Breast epithelium (tissue), 4 donors: ENCODE data around the gene BRICD5. TPM values are rescaled to one million over a fixed set of nuclear protein-coding genes. Genes with fewer than 3 reads are reported as not detected.

Experiments
- DNase-seq, 2 donors: peaks; one replicate each; pipeline ENCODE4 v3.0.0-alpha.2; 2019; ENCODE audit warnings: low spot score in 2 of 2
- H3K27ac ChIP-seq, 2 donors: fragments of 200-600 bp; sonication (generic) in 1 of 2; one replicate each; pipeline ENCODE4 v1.5.1; 2016 to 2019; ENCODE audit warnings: mild to moderate bottlenecking in 1 of 2
- H3K27me3 ChIP-seq, 2 donors: fragments of 200-600 bp; sonication (generic) in 1 of 2; one replicate each; pipeline versions ENCODE4 v1.5.1 to v1.6.0; 2017 to 2019; ENCODE audit warnings: control low read depth in 1 of 2, mild to moderate bottlenecking in 1 of 2
- H3K36me3 ChIP-seq: fragments of 200-600 bp; one replicate; pipeline ENCODE4 v1.5.1; 2019
- H3K4me1 ChIP-seq, 2 donors: fragments of 200-600 bp; sonication (generic); one replicate each; pipeline ENCODE4 v1.5.1; 2016 to 2019; ENCODE audit warnings: control low read depth in 1 of 2
- H3K4me3 ChIP-seq, 3 donors: fragments of 200-600 bp; sonication (generic); 1 replicate in 2 of 3; 2 replicates in 1 of 3; pipeline ENCODE4 v1.5.1; 2016 to 2019; ENCODE audit warnings: mild to moderate bottlenecking in 3 of 3, moderate library complexity in 2 of 3
- H3K9me3 ChIP-seq, 2 donors: fragments of 200-600 bp; sonication (generic) in 1 of 2; one replicate each; pipeline ENCODE4 v1.5.1; 2016 to 2019; ENCODE audit warnings: control low read depth in 1 of 2
- POLR2A ChIP-seq: fragments of 450-650 bp; IDR thresholded peaks from one replicate; pipeline ENCODE4 v1.6.1; 2016; ENCODE audit warnings: antibody characterized with exemption, mild to moderate bottlenecking, moderate library complexity
- POLR2AphosphoS5 ChIP-seq, 3 donors: sonication (generic); formaldehyde crosslinking; IDR thresholded peaks; one replicate each; pipeline ENCODE4 v1.6.1; 2017; ENCODE audit warnings: antibody characterized with exemption in 3 of 3
- intact Hi-C: fragments of 100-400 bp; cut with DNase I; formaldehyde crosslinking; loops from one replicate; pipeline ENCODE4 v1.15.1; 2023; ENCODE audit warnings: low total_unique reads
- total RNA-seq, 3 donors: library from RNA; depleted of rRNA; stranded (reverse); fragments of >200 nt; gene quantifications; one replicate each; pipeline ENCODE4 v1.1.0, GENCODE V29; 2016
- TF ChIP-seq, protein P1 (sequence below), 3 donors: fragments of 450-650 bp; IDR thresholded peaks; one replicate each; pipeline ENCODE4 v1.5.1; 2016 to 2017; ENCODE audit warnings: antibody characterized with exemption in 3 of 3, mild to moderate bottlenecking in 3 of 3, moderate library complexity in 3 of 3

BRICD5 gene
- total RNA-seq, 3 donors from 2014 or later = 1.4 to 7.5 (median 5.9) TPM

DNA sequence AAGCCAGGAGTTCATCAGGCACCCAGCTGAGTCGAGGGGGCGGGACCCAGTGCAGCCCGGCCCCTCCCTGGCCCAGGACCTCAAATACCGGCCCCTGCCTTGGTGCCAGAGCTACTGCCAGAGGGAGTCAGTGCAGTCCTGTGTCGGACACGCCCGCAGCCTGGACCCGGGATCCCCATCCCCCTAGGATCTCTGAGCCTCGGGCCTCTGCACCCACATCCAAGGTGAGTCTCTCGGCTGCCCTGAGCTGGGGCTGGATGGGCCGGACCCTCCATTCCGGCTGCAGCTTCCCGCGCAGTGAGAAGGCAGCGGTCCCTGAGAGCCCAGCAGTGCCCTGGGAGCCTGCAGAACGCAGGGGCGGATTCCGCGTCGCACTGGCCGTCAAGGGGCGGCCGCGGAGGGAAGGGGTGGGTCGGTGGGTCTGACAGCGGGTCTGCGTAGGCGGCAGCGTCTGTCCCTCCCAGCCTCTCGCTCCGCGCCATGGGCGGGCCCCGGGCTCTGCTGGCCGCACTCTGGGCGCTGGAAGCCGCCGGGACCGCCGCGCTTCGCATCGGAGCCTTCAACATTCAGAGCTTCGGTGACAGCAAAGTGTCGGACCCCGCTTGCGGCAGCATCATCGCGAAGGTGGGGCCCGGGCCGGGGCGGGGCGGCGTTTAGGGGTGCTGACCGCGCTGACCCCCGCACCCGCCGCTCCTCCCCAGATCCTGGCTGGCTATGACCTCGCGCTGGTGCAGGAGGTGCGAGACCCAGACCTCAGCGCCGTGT lies 25.9 kb upstream of the BRICD5 start, which contains the start of gene DNASE1L2:
TSS of gene DNASE1L2 (plus strand) at position 108 of the 765 bp plus-strand sequence. CDS start at position 481, 373 bp downstream.
- Histone ChIP-seq H3K27ac (no peak within 1 kb of the TSS), H3K4me3 (peak within 1 kb of the TSS; percentile 20 to 59 (median 34)), H3K36me3 (peaks cover 18% of the 10 kb centered on the region), H3K27me3 (no peaks in the 10 kb centered on the region), H3K4me1 (peaks cover 6 to 14% of the 10 kb centered on the region in 2 donors), H3K9me3 (no peaks in the 10 kb centered on the region)
- no peak for TF ChIP-seq POLR2AphosphoS5 (IDR thresholded peaks at IDR 0.05)
- TF ChIP-seq, protein P1, sequence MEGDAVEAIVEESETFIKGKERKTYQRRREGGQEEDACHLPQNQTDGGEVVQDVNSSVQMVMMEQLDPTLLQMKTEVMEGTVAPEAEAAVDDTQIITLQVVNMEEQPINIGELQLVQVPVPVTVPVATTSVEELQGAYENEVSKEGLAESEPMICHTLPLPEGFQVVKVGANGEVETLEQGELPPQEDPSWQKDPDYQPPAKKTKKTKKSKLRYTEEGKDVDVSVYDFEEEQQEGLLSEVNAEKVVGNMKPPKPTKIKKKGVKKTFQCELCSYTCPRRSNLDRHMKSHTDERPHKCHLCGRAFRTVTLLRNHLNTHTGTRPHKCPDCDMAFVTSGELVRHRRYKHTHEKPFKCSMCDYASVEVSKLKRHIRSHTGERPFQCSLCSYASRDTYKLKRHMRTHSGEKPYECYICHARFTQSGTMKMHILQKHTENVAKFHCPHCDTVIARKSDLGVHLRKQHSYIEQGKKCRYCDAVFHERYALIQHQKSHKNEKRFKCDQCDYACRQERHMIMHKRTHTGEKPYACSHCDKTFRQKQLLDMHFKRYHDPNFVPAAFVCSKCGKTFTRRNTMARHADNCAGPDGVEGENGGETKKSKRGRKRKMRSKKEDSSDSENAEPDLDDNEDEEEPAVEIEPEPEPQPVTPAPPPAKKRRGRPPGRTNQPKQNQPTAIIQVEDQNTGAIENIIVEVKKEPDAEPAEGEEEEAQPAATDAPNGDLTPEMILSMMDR (IDR thresholded peaks at IDR 0.05) = no peak
- intact Hi-C loops = no loop called here
- no peak for DNase-seq

DNA sequence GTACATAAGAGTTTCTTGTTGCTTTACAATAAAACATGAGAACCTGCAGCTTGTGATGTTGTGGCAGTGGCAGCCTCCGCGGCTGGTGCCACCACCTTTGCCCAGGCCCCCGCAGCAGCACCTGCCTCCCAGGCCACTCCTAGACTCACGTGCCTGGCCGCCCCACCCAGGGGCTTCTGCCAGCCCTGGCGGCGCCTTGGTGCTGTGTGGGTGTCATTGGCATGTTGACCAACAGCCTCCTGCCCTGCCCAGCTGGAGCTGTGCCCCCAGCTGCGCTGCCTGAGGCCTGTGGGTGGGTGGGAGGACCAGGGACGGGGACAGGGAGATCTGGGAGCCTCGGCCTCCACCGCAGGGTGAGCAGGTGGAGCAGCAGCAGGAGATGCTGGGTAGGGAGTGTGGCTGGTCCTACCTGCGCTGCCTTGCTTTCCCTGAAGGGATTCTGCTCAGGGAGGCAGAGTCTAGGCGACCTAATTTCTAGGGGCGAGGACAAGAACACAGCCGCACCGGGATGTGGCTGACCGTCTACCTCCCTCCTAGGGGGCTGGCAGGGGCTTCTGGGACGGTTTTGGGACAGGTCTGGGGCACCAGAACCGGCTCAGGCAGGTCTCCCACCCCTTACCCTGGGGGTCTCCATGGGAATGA lies 25.2 kb upstream of the BRICD5 start:
- Histone ChIP-seq H3K4me1 (peaks cover 6 to 14% of the 10 kb centered on the region in 2 donors), H3K9me3 (no peaks in the 10 kb centered on the region), H3K36me3 (peaks cover 24% of the 10 kb centered on the region), H3K27ac (no peak overlapping the region), H3K27me3 (no peaks in the 10 kb centered on the region), H3K4me3 (peak overlapping the region in 1 of 3 donors; percentile 59)
- intact Hi-C loops = no loop called here
- TF ChIP-seq POLR2AphosphoS5 (IDR thresholded peaks at IDR 0.05) (no peak), POLR2A (no peak)
- TF ChIP-seq, protein P1 (IDR thresholded peaks at IDR 0.05) = no peak
- DNase-seq = no peak

DNA sequence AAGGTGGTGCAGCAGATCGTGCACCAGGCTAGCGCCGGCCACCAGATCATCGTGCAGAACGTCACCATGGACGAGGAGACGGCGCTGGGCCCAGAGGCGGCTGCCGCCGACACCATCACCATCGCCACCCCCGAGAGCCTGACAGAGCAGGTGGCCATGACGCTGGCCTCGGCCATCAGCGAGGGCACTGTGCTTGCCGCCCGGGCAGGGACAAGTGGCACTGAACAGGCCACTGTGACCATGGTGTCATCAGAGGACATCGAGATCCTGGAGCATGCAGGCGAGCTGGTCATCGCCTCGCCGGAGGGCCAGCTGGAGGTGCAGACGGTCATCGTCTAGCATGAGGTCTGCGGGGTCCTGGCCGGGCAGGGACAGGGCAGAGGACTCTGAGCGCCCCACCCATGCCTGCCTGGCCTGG lies 24.6 kb upstream of the BRICD5 start:
- Histone ChIP-seq H3K36me3 (peaks cover 24% of the 10 kb centered on the region), H3K27me3 (no peaks in the 10 kb centered on the region), H3K4me3 (no peak overlapping the region), H3K9me3 (no peaks in the 10 kb centered on the region), H3K4me1 (peaks cover 6 to 14% of the 10 kb centered on the region in 2 donors), H3K27ac (no peak overlapping the region)
- intact Hi-C loops = no loop called here
- no peak for DNase-seq
- TF ChIP-seq POLR2A = no peak
- TF ChIP-seq POLR2AphosphoS5 (IDR thresholded peaks at IDR 0.05) = no peak
- TF ChIP-seq, protein P1 (IDR thresholded peaks at IDR 0.05) = no peak

DNA sequence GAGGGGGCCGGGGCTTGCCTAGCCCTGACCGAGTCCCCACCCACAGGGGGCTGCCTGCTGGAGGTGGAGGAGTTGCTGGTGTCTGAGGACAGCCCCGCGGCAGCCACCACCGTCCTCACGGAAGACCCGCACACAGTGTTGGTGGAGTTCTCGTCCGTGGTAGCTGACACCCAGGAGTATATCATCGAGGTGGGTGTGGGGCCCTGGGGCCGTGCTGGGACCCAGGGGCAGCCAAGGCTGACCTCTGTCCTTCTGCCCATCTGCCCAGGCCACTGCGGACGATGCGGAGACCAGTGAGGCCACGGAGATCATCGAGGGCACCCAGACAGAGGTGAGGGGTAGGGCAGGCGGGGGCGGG lies 24.1 kb upstream of the BRICD5 start:
- peaks cover 6 to 14% of the 10 kb centered on the region in 2 donors for H3K4me1 ChIP-seq
- H3K27ac ChIP-seq = no peak overlapping the region
- H3K27me3 ChIP-seq = no peaks in the 10 kb centered on the region
- H3K36me3 ChIP-seq = peaks cover 24% of the 10 kb centered on the region
- no peak for TF ChIP-seq POLR2AphosphoS5 (IDR thresholded peaks at IDR 0.05)
- TF ChIP-seq POLR2A = no peak
- TF ChIP-seq, protein P1 (IDR thresholded peaks at IDR 0.05) = no peak
- intact Hi-C loops = no loop called here
- H3K4me3 ChIP-seq = no peak overlapping the region
- no peak for DNase-seq
- no peaks in the 10 kb centered on the region for H3K9me3 ChIP-seq
